ENCODE measurements around the gene DGKG.

DNA sequence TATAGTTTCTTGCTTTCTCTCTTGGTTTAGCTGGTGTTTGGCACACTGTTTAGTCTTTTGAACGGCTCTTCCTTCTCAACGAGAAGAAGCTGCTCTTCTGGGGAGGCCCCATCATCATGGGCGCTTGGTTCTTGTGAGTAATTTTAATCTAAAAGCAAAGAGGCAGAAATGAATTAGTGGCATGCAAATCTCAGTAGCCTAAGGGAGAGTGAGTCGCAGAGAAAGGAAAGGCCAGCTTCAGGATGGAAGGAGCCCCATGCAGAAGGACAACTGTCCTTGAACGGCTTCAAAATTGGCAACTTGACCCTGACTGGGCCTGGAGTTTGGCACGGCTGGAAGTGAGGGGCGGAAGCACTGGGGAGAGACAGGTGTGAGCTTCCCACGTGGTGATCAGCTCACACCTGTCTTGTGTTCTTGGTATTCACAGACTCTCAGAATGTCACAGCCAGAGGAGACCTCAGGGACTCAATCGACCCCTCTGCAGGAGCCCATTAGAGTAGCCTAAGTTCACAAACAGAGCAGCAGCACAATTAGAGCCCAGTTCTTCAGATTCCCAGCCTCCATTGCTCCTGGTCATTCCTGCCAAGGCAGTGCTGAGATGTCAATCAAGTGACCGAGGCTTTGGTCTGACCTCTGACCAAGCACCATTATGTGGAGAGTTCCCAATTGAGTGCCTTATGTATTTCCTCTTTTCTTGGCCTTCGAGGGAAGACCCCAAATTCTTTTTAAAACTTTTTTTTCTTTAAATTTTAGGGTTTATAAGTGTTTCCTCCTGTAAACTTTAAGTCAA, 211.8 kb downstream of the DGKG start:
- TF ChIP-seq POLR2A (IDR thresholded peaks at IDR 0.05): no peak
- TF ChIP-seq, protein P1, sequence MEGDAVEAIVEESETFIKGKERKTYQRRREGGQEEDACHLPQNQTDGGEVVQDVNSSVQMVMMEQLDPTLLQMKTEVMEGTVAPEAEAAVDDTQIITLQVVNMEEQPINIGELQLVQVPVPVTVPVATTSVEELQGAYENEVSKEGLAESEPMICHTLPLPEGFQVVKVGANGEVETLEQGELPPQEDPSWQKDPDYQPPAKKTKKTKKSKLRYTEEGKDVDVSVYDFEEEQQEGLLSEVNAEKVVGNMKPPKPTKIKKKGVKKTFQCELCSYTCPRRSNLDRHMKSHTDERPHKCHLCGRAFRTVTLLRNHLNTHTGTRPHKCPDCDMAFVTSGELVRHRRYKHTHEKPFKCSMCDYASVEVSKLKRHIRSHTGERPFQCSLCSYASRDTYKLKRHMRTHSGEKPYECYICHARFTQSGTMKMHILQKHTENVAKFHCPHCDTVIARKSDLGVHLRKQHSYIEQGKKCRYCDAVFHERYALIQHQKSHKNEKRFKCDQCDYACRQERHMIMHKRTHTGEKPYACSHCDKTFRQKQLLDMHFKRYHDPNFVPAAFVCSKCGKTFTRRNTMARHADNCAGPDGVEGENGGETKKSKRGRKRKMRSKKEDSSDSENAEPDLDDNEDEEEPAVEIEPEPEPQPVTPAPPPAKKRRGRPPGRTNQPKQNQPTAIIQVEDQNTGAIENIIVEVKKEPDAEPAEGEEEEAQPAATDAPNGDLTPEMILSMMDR (IDR thresholded peaks at IDR 0.05): no peak

All from testis (tissue), 2 donors.